B cell (primary cell): ENCODE measurements around the gene SIRT1. TPM values are rescaled to one million over a fixed set of nuclear protein-coding genes. Genes with fewer than 3 reads are reported as not detected.

Experiments used
- ATAC-seq: fragments of 200-7000 bp; cut with Tn5 transposase; one replicate; pipeline ENCODE4 v1.10.0; 2021; ENCODE audit warnings: low read depth, mild to moderate bottlenecking, moderate number of reproducible peaks, moderate library complexity
- CTCF ChIA-PET: fragments of 350-600 bp; sonication (Branson Sonifier 250); formaldehyde crosslinking; loops from one replicate; lab custom pipeline; 2021; ENCODE audit warnings: antibody characterized with exemption, inconsistent platforms; lab: Charles Lee
- POLR2A ChIA-PET: fragments of 350-600 bp; sonication (Branson Sonifier 250); formaldehyde crosslinking; loops from one replicate; lab custom pipeline; 2021; ENCODE audit warnings: antibody characterized with exemption; lab: Charles Lee
- DNase-seq: peaks from one replicate; pipeline ENCODE4 v3.0.0; 2013
- H2AFZ ChIP-seq: 2 replicates; pipeline ENCODE4 v1.6.1; 2012; ENCODE audit warnings: mild to moderate bottlenecking, low read depth, low read length; ENCODE audit not compliant: insufficient read depth, poor library complexity, severe bottlenecking
- H3K27ac ChIP-seq, 2 donors: 1 replicate in 1 of 2; 2 replicates in 1 of 2; pipeline ENCODE4 v1.5.1; 2012 to 2013; ENCODE audit warnings: low read length in 2 of 2, mild to moderate bottlenecking in 2 of 2, moderate library complexity in 1 of 2
- H3K27me3 ChIP-seq, 4 experiments: fragments of 200-600 bp in 1 of 4; sonication (generic) in 1 of 4; replicated peaks in 1 of 4; 1 replicate in 2 of 4; 2 replicates in 2 of 4; pipeline versions ENCODE4 v1.6.1 to v1.7.0; 2013 to 2016; ENCODE audit warnings: low read length in 3 of 4, mild to moderate bottlenecking in 2 of 4, mixed read lengths in 1 of 4, moderate library complexity in 1 of 4; ENCODE audit not compliant: insufficient read depth in 4 of 4, control insufficient read depth in 3 of 4; ENCODE audit errors: control extremely low read depth in 1 of 4
- H3K36me3 ChIP-seq, 2 experiments: replicated peaks in 1 of 2; 1 replicate in 1 of 2; 2 replicates in 1 of 2; pipeline versions ENCODE4 v1.6.1 to v1.7.1; 2013; ENCODE audit warnings: low read length in 1 of 2; ENCODE audit not compliant: insufficient read depth in 2 of 2, control insufficient read depth in 1 of 2; ENCODE audit errors: control extremely low read depth in 1 of 2, extremely low read depth in 1 of 2
- H3K4me1 ChIP-seq, 2 donors: fragments of 200-600 bp in 1 of 2; sonication (generic) in 1 of 2; 1 replicate in 1 of 2; 2 replicates in 1 of 2; pipeline versions ENCODE4 v1.5.1 to v1.6.1; 2013 to 2017; ENCODE audit warnings: low read length in 2 of 2; ENCODE audit not compliant: control insufficient read depth in 2 of 2, insufficient read depth in 2 of 2
- H3K4me2 ChIP-seq: replicated peaks from 2 replicates; pipeline ENCODE3; 2012; ENCODE audit warnings: mild to moderate bottlenecking, low read depth, low read length; ENCODE audit not compliant: poor library complexity, severe bottlenecking
- H3K4me3 ChIP-seq, 5 experiments: fragments of 200-600 bp in 1 of 5; sonication (generic) in 1 of 5; 1 replicate in 3 of 5; 2 replicates in 2 of 5; pipeline versions ENCODE4 v1.5.1 to v1.7.0; 2011 to 2016; ENCODE audit warnings: low read length in 4 of 5, mild to moderate bottlenecking in 4 of 5, low read depth in 2 of 5, control low read depth in 1 of 5, moderate library complexity in 1 of 5; ENCODE audit not compliant: insufficient read depth in 1 of 5; ENCODE audit errors: control extremely low read depth in 1 of 5, extremely low read depth in 1 of 5
- H3K79me2 ChIP-seq: fragments of 200-600 bp; sonication (generic); one replicate; pipeline ENCODE4 v1.6.0; 2016; ENCODE audit warnings: low read length; ENCODE audit not compliant: control insufficient read depth, insufficient read depth
- H3K9ac ChIP-seq: fragments of 200-600 bp; sonication (generic); 2 replicates; pipeline ENCODE4 v1.6.1; 2017; ENCODE audit warnings: mild to moderate bottlenecking, low read length, moderate library complexity
- H3K9me3 ChIP-seq, 3 donors: one replicate each; pipeline versions ENCODE4 v1.6.1 to v1.7.1; 2013; ENCODE audit warnings: low read length in 2 of 3; ENCODE audit not compliant: control insufficient read depth in 2 of 3, insufficient read depth in 1 of 3; ENCODE audit errors: control extremely low read depth in 1 of 3
- H4K20me1 ChIP-seq: 2 replicates; pipeline ENCODE4 v1.6.0; 2012; ENCODE audit warnings: mild to moderate bottlenecking, low read length; ENCODE audit not compliant: insufficient read depth, control insufficient read depth, poor library complexity, severe bottlenecking
- H3K27ac Mint-ChIP-seq: one replicate; pipeline ENCODE4 v1.8.0; 2021; ENCODE audit warnings: mixed read lengths
- H3K27me3 Mint-ChIP-seq: one replicate; pipeline ENCODE4 v1.8.0; 2021; ENCODE audit warnings: mixed read lengths
- H3K4me1 Mint-ChIP-seq: one replicate; pipeline ENCODE4 v1.8.0; 2021; ENCODE audit warnings: mixed read lengths
- H3K4me3 Mint-ChIP-seq: one replicate; pipeline ENCODE4 v1.8.0; 2021; ENCODE audit warnings: mixed read lengths
- H3K9me3 Mint-ChIP-seq: one replicate; pipeline ENCODE4 v1.8.0; 2022; ENCODE audit warnings: mixed read lengths; ENCODE audit not compliant: insufficient read depth
- EZH2 ChIP-seq: IDR thresholded peaks from 2 replicates; pipeline ENCODE4 v1.6.1; 2012; ENCODE audit warnings: borderline replicate concordance, low read depth, mild to moderate bottlenecking, moderate library complexity, low read length; ENCODE audit not compliant: insufficient read depth, poor library complexity, severe bottlenecking
- WGBS: methylation state at CpG from one replicate; pipeline ENCODE4 v1.1.5; 2013; ENCODE audit warnings: missing lambda C conversion rate; ENCODE audit not compliant: insufficient coverage; 5-methylcytosine and 5-hydroxymethylcytosine counted together
- intact Hi-C: fragments of 100-400 bp; cut with micrococcal nuclease; formaldehyde crosslinking; loops from one replicate; pipeline ENCODE4 v1.10.0; 2022
- polyA plus RNA-seq: library from polyadenylated mRNA; depleted of rRNA; stranded (reverse); fragments of >200 nt; gene quantifications from 2 replicates; pipeline ENCODE4 v1.2.3, GENCODE V29; 2012
- total RNA-seq, 2 donors: library from RNA; stranded (reverse); fragments of 120-200 nt in 1 of 2; gene quantifications; 1 replicate in 1 of 2; 2 replicates in 1 of 2; pipeline versions ENCODE4 v1.2.3 to v1.2.4, GENCODE V29; 2013 to 2022
- TF ChIP-seq, protein P1 (sequence below): fragments of 200-600 bp; IDR thresholded peaks from one replicate; pipeline ENCODE4 v1.8.0; 2022; ENCODE audit warnings: antibody characterized with exemption, mild to moderate bottlenecking

The SIRT1 gene
- total and polyA plus RNA-seq, 2 donors (not counting 1 experiment from before 2014, with no cell fraction given), result 14.4 to 67.8 TPM

DNA sequence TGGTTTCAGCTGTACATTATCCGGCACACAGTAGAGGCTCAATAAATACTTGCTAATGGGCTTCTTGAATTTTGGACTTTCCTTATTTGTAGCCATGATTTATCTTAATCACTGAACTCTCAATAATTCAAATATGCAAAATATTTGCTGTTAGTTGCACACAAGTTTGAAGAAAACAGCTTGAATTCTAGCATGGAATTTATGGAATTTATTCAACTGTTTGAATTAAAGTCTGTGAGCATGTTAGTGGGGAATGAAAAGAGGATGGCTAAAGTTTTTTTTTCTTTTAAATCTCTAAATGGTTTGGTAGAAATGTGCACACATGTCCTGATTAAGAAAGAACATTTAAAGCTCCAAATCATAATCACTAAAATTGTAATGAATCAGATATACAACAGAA, 42.5 kb downstream of the SIRT1 start:
- Mint-ChIP-seq H3K4me1 (no peaks in the 10 kb centered on the region), H3K4me3 (no peak overlapping the region), H3K27me3 (no peaks in the 10 kb centered on the region), H3K27ac (no peak overlapping the region), H3K9me3 (no peaks in the 10 kb centered on the region)
- Histone ChIP-seq H3K27me3 (no peaks in the 10 kb centered on the region), H3K79me2 (no peaks in the 10 kb centered on the region), H3K4me3 (no peak overlapping the region), H3K9me3 (no peaks in the 10 kb centered on the region), H3K9ac (no peak overlapping the region), H3K36me3 (peaks cover 16 to 59% of the 10 kb centered on the region in 2 experiments), H2AFZ (no peak overlapping the region), H3K4me1 (no peaks in the 10 kb centered on the region), H4K20me1 (no peaks in the 10 kb centered on the region), H3K27ac (no peak overlapping the region), H3K4me2 (no peak overlapping the region)
- ATAC-seq (no peak), DNase-seq (no peak)
- ChIA-PET POLR2A (no interaction called here), CTCF (no interaction called here)
- WGBS, result no CpG with 5 or more reads among the region's 1 CpG
- intact Hi-C loops, result no loop called here
- no peak for TF ChIP-seq EZH2
- TF ChIP-seq, protein P1, sequence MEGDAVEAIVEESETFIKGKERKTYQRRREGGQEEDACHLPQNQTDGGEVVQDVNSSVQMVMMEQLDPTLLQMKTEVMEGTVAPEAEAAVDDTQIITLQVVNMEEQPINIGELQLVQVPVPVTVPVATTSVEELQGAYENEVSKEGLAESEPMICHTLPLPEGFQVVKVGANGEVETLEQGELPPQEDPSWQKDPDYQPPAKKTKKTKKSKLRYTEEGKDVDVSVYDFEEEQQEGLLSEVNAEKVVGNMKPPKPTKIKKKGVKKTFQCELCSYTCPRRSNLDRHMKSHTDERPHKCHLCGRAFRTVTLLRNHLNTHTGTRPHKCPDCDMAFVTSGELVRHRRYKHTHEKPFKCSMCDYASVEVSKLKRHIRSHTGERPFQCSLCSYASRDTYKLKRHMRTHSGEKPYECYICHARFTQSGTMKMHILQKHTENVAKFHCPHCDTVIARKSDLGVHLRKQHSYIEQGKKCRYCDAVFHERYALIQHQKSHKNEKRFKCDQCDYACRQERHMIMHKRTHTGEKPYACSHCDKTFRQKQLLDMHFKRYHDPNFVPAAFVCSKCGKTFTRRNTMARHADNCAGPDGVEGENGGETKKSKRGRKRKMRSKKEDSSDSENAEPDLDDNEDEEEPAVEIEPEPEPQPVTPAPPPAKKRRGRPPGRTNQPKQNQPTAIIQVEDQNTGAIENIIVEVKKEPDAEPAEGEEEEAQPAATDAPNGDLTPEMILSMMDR, result no peak

DNA sequence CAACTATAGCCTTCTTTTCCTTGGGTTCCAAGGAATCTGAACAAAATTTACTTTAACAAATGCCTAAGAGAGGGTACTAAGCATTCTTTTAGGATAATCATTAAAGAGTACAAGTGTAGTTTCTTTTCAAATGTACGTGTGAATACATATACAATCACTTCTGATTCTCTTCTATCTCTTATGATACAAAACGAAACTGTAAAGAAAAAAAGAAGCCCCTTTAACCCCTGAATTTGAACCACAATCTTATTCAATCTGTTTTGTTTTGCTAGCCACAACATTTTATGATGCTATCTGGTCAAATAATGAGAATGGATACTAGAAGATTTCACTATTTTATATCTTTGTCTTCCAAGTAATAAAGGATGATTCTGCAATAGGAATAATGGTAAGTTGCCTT, 48.7 kb downstream of the SIRT1 start:
- Histone ChIP-seq H3K9me3 (no peaks in the 10 kb centered on the region), H4K20me1 (no peaks in the 10 kb centered on the region), H3K27ac (no peak overlapping the region), H3K9ac (no peak overlapping the region), H3K79me2 (no peaks in the 10 kb centered on the region), H2AFZ (no peak overlapping the region), H3K4me1 (no peaks in the 10 kb centered on the region), H3K27me3 (no peaks in the 10 kb centered on the region), H3K4me3 (no peak overlapping the region), H3K4me2 (no peak overlapping the region), H3K36me3 (peaks cover 0 to 67% of the 10 kb centered on the region in 2 experiments)
- TF ChIP-seq, protein P1, result no peak
- no peak for TF ChIP-seq EZH2
- H3K27ac Mint-ChIP-seq, result no peak overlapping the region
- intact Hi-C loops, result no loop called here
- ChIA-PET CTCF (interaction anchor here (0.6 to 0.7 kb wide), 3 partner anchors 62 to 389 kb away, joined by 3 read pairs; no protein-coding TSS in a partner anchor), POLR2A (no interaction called here)
- WGBS, result no CpG with 5 or more reads among the region's 2 CpGs
- H3K9me3 Mint-ChIP-seq, result no peaks in the 10 kb centered on the region
- H3K27me3 Mint-ChIP-seq, result no peaks in the 10 kb centered on the region
- ATAC-seq (no peak), DNase-seq (no peak)
- H3K4me1 Mint-ChIP-seq, result no peaks in the 10 kb centered on the region
- no peak overlapping the region for H3K4me3 Mint-ChIP-seq
